Smooth muscle cell (in vitro differentiated cells): ENCODE measurements around the gene FBXL16. TPM values are rescaled to one million over a fixed set of nuclear protein-coding genes. Genes with fewer than 3 reads are reported as not detected.
"Not testable (repeated sequence)": the region's sequence is repeated elsewhere in the genome, so short reads cannot be mapped to it uniquely, and the experiment has no call there.

Source experiments
- DNase-seq: peaks from one replicate; lab custom pipeline; 2025; ENCODE audit not compliant: unreplicated experiment; lab: John Stamatoyannopoulos, UW
- H2AFZ ChIP-seq: fragments of 200-600 bp; sonication (generic); 2 replicates; pipeline ENCODE4 v1.6.0; 2016; ENCODE audit warnings: antibody characterized with exemption, low read depth, mild to moderate bottlenecking
- H3F3A ChIP-seq: fragments of 200-600 bp; sonication (generic); 2 replicates; pipeline ENCODE4 v1.6.0; 2017; ENCODE audit warnings: antibody characterized with exemption, low read depth
- H3K27ac ChIP-seq: fragments of 200-600 bp; sonication (generic); 2 replicates; pipeline ENCODE4 v1.5.1; 2016; ENCODE audit warnings: low read depth, mild to moderate bottlenecking
- H3K27me3 ChIP-seq: fragments of 200-600 bp; sonication (generic); 2 replicates; pipeline ENCODE4 v1.6.1; 2016; ENCODE audit warnings: low read depth, mild to moderate bottlenecking
- H3K36me3 ChIP-seq: fragments of 200-600 bp; sonication (generic); 2 replicates; pipeline ENCODE4 v1.5.1; 2016; ENCODE audit warnings: low read depth
- H3K4me1 ChIP-seq: fragments of 200-600 bp; sonication (generic); 2 replicates; pipeline ENCODE4 v1.5.1; 2016; ENCODE audit warnings: low read depth
- H3K4me2 ChIP-seq: fragments of 200-600 bp; sonication (generic); 2 replicates; pipeline ENCODE4 v1.6.0; 2016; ENCODE audit warnings: mild to moderate bottlenecking
- H3K4me3 ChIP-seq: fragments of 200-600 bp; sonication (generic); 2 replicates; pipeline ENCODE4 v1.5.1; 2016; ENCODE audit warnings: mild to moderate bottlenecking
- H3K79me2 ChIP-seq: fragments of 200-600 bp; sonication (generic); 2 replicates; pipeline ENCODE4 v1.6.0; 2016; ENCODE audit warnings: low read depth, mild to moderate bottlenecking
- H3K9ac ChIP-seq: fragments of 200-600 bp; sonication (generic); 2 replicates; pipeline ENCODE4 v1.6.0; 2016; ENCODE audit warnings: low read depth
- H3K9me3 ChIP-seq: fragments of 200-600 bp; sonication (generic); replicated peaks from 2 replicates; pipeline ENCODE4 v1.5.1; 2016; ENCODE audit warnings: low read depth
- H4K20me1 ChIP-seq: fragments of 200-600 bp; sonication (generic); 2 replicates; pipeline ENCODE4 v1.6.0; 2016; ENCODE audit warnings: low read depth
- WGBS: methylation state at CpG from one replicate; pipeline ENCODE4 v1.1.7; 2016; ENCODE audit warnings: low lambda C conversion rate; 5-methylcytosine and 5-hydroxymethylcytosine counted together
- polyA plus RNA-seq: library from polyadenylated mRNA; unstranded; fragments of >200 nt; fragmentation: Nextera tagmentation; extraction: Ambion mirVana; gene quantifications from 2 replicates; pipeline ENCODE4 v1.2.1, GENCODE V29; 2016
- total RNA-seq: library from RNA; depleted of rRNA; stranded (reverse); fragments of >200 nt; gene quantifications from 2 replicates; pipeline ENCODE4 v1.2.3, GENCODE V29; 2014
- TF ChIP-seq, protein P1 (sequence below): fragments of 200-600 bp; sonication (generic); IDR thresholded peaks from 2 replicates; pipeline ENCODE4 v1.5.1; 2017; ENCODE audit warnings: borderline replicate concordance, mild to moderate bottlenecking, antibody characterized with exemption; ENCODE audit not compliant: insufficient read depth, poor library complexity, severe bottlenecking

Gene FBXL16
- total and polyA plus RNA-seq, 2 experiments from 2014 or later, result 0.17 to 0.76 TPM

DNA sequence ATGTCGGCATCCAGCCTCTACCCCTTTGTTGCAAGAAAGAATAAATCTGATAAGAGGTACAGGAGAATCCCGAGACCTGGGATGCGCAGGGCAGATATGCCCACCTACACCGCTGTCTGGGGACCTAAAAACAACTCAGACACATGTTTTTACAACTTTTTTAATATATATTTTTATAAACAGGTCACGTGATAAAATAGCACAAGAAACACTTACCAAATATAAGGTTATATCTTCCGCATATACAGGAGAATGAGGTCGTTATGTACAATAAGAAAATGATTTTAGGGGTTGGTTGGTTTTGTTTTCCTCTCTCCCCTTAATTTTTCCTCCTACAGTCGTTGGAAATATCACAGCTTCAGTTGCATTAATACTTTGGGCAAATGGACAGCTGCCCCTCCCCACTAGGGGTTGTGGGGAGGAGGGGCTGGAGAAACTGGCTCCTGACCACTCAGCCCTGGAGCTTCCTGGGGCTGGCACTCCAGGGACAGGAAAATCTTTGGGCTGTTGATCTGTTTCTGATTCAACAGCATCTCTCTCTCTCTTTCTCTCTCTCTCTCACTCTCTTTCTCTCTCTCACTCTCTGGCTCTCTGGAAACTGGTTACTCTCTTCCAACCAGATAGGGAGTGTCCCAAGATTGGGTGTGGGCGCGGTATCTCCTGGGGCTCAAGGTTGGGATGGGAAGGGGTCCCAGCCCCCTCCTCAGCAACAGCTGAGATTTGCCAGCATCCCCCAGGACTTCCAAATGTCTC, 13.1 kb downstream of the FBXL16 start:
- no peaks in the 10 kb centered on the region for H3F3A ChIP-seq
- H3K27me3 ChIP-seq, result peaks cover 58% of the 10 kb centered on the region
- WGBS, result 77% methylated on average over 10 of the region's 10 CpGs
- TF ChIP-seq, protein P1, sequence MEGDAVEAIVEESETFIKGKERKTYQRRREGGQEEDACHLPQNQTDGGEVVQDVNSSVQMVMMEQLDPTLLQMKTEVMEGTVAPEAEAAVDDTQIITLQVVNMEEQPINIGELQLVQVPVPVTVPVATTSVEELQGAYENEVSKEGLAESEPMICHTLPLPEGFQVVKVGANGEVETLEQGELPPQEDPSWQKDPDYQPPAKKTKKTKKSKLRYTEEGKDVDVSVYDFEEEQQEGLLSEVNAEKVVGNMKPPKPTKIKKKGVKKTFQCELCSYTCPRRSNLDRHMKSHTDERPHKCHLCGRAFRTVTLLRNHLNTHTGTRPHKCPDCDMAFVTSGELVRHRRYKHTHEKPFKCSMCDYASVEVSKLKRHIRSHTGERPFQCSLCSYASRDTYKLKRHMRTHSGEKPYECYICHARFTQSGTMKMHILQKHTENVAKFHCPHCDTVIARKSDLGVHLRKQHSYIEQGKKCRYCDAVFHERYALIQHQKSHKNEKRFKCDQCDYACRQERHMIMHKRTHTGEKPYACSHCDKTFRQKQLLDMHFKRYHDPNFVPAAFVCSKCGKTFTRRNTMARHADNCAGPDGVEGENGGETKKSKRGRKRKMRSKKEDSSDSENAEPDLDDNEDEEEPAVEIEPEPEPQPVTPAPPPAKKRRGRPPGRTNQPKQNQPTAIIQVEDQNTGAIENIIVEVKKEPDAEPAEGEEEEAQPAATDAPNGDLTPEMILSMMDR, result no peak
- peaks cover 12% of the 10 kb centered on the region for H3K4me1 ChIP-seq
- no peak overlapping the region for H3K27ac ChIP-seq
- H4K20me1 ChIP-seq, result no peaks in the 10 kb centered on the region
- H3K36me3 ChIP-seq, result no peaks in the 10 kb centered on the region
- no peak overlapping the region for H3K4me2 ChIP-seq
- no peak overlapping the region for H3K9ac ChIP-seq
- H3K79me2 ChIP-seq, result peaks cover 10% of the 10 kb centered on the region
- H3K9me3 ChIP-seq, result no peaks in the 10 kb centered on the region
- no peak overlapping the region for H2AFZ ChIP-seq
- DNase-seq, result no peak
- H3K4me3 ChIP-seq, result no peak overlapping the region

DNA sequence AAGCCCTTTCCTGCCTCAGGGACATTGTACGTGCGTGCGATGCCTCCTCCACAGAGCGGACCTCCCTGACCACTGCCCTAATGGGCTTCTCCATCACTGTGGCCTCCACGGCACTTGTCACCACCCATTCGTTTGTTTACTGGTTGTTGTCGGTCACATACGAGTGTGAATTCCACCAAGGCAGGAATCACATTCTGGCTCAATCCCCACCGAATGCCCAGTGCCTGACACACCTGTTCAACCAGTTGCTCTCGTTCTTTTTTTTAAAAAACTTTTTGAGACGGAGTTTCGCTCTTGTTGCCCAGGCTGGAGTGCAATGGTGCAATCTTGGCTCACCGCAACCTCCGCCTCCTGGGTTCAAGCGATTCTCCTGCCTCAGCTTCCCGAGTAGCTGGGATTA, 14.4 kb downstream of the FBXL16 start:
- H3K4me2 ChIP-seq, H3K4me3 ChIP-seq, H3K27ac ChIP-seq, H3K9ac ChIP-seq, DNase-seq, H3F3A ChIP-seq, H3K9me3 ChIP-seq, H3K36me3 ChIP-seq, H2AFZ ChIP-seq, H4K20me1 ChIP-seq: not testable (repeated sequence)
- Histone ChIP-seq H3K4me1 (peaks cover 12% of the 10 kb centered on the region), H3K79me2 (peaks cover 10% of the 10 kb centered on the region), H3K27me3 (peaks cover 50% of the 10 kb centered on the region)
- 92% methylated on average over 16 of the region's 16 CpGs for WGBS

DNA sequence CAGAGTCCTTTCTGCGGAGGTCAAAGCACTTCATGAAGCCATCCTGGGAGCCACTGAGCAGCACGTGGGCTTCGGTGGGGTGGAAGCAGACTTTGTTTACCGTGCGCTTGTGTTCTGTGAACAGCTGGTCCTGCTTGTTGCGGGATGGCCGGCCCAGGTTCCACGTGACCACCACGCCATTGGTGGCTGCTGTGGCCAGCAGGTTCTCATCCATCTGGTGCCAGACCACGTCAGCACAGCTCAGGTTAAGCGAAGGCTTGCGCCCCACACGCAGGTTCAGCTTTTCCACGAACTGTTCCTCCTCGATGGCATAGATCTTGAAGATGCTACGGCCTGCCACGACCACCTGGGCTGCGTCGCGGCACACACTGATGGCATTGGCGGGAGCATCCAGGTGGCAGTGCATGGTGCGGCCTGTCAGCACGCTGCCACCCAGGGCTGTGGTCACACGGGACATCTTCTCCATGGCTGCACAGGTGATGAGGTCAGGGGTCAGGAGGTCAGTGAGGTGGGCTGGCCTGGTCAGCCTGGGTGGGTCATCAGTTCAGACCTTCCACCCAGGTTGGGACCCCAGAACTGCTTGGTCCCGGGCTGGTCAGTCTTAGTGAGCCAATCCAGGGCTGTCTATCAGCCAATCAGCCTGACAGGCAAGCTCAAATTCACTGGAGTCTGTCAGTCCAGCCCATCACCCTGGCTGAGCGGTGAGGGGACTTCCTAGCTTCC, 16.3 kb downstream of the FBXL16 start:
- peak overlapping the region; percentile 100 for H3K4me2 ChIP-seq
- H3K9me3 ChIP-seq, result no peaks in the 10 kb centered on the region
- H2AFZ ChIP-seq, result no peak overlapping the region
- no peaks in the 10 kb centered on the region for H3K36me3 ChIP-seq
- WGBS, result 90% methylated on average over 26 of the region's 26 CpGs
- peak overlapping the region; percentile 99 for H3K4me3 ChIP-seq
- H3K27ac ChIP-seq, result peak overlapping the region; percentile 67
- H3F3A ChIP-seq, result no peaks in the 10 kb centered on the region
- H3K79me2 ChIP-seq, result peaks cover 10% of the 10 kb centered on the region
- no peak for DNase-seq
- H3K4me1 ChIP-seq, result peaks cover 6% of the 10 kb centered on the region
- peaks cover 33% of the 10 kb centered on the region for H3K27me3 ChIP-seq
- H3K9ac ChIP-seq, result peak overlapping the region; percentile 92
- no peaks in the 10 kb centered on the region for H4K20me1 ChIP-seq
- TF ChIP-seq, protein P1, result no peak

DNA sequence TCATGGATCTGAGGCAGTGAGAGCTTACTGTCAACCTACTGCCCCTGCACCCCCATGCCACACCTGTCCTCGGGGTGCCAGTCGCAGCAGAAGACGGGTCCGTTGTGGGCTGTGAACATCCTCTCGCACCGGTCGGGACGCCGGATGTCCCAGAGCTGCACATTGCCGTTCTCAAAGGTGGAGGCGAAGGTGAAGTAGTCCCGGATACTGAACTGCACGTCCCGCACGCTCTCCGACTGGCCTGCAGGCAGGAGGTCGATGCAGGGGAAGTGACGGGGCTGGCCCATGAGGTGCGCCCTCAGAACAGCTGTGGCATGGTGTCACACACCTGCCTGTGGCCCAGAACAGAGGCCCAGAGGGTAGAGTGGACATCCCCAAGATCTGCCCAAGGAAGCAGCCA, 18.1 kb downstream of the FBXL16 start:
- peaks cover 15% of the 10 kb centered on the region for H3K4me1 ChIP-seq
- WGBS, result 93% methylated on average over 18 of the region's 19 CpGs
- H3K9me3 ChIP-seq, result no peaks in the 10 kb centered on the region
- H3K27me3 ChIP-seq, result peaks cover 15% of the 10 kb centered on the region
- no peaks in the 10 kb centered on the region for H3K36me3 ChIP-seq
- no peaks in the 10 kb centered on the region for H3F3A ChIP-seq
- peaks cover 23% of the 10 kb centered on the region for H3K79me2 ChIP-seq
- H3K9ac ChIP-seq, result no peak overlapping the region
- H2AFZ ChIP-seq, result no peak overlapping the region
- no peak for DNase-seq
- no peak overlapping the region for H3K27ac ChIP-seq
- H3K4me2 ChIP-seq, result no peak overlapping the region
- TF ChIP-seq, protein P1, result no peak
- no peak overlapping the region for H3K4me3 ChIP-seq
- peaks cover 11% of the 10 kb centered on the region for H4K20me1 ChIP-seq
